NT2/D1 (cell line): ENCODE data around the gene TMEM273.

Source experiments
- DNase-seq: peaks from one replicate; pipeline ENCODE4 v3.0.0-alpha.2; 2011; ENCODE audit warnings: low read depth, low spot score
- H3K27me3 ChIP-seq: 2 replicates; pipeline ENCODE4 v1.6.0; 2011; ENCODE audit warnings: mild to moderate bottlenecking; ENCODE audit not compliant: insufficient read length, insufficient read depth
- H3K36me3 ChIP-seq: 2 replicates; pipeline ENCODE4 v1.6.1; 2011; ENCODE audit warnings: mild to moderate bottlenecking, low read length, mixed read lengths; ENCODE audit not compliant: insufficient read depth, insufficient read length
- H3K4me1 ChIP-seq: 2 replicates; pipeline ENCODE4 v1.5.1; 2011; ENCODE audit not compliant: insufficient read depth, insufficient read length
- H3K4me3 ChIP-seq: 2 replicates; pipeline ENCODE4 v1.5.1; 2011; ENCODE audit warnings: low read depth; ENCODE audit not compliant: insufficient read length
- H3K9ac ChIP-seq: 2 replicates; pipeline ENCODE4 v1.6.0; 2011; ENCODE audit warnings: low read depth; ENCODE audit not compliant: insufficient read length
- H3K9me3 ChIP-seq: 2 replicates; pipeline ENCODE4 v1.5.1; 2011; ENCODE audit warnings: mild to moderate bottlenecking, low read length; ENCODE audit not compliant: insufficient read depth
- SUZ12 ChIP-seq: IDR thresholded peaks from 2 replicates; pipeline ENCODE4 v1.6.1; 2011; ENCODE audit not compliant: insufficient read length, insufficient read depth; ENCODE audit errors: extremely low read depth
- YY1 ChIP-seq: IDR thresholded peaks from 2 replicates; pipeline ENCODE4 v1.6.1; 2011; ENCODE audit not compliant: insufficient read length, insufficient read depth
- ZNF274 ChIP-seq: IDR thresholded peaks from 2 replicates; pipeline ENCODE4 v1.6.1; 2011; ENCODE audit warnings: mild to moderate bottlenecking, low read depth, low read length

TMEM273 gene

GRCh38 chr10:49174926-49175500 lies 13.2 kb downstream of the TMEM273 start:
- Histone ChIP-seq H3K36me3 (no peaks in the 10 kb centered on the region), H3K27me3 (no peaks in the 10 kb centered on the region), H3K4me3 (no peak overlapping the region), H3K9me3 (no peaks in the 10 kb centered on the region), H3K4me1 (peaks cover 1% of the 10 kb centered on the region), H3K9ac (no peak overlapping the region)
- TF ChIP-seq ZNF274 (no peak), SUZ12 (no peak), YY1 (no peak)
- no peak for DNase-seq

GRCh38 chr10:49174261-49174925 lies 13.8 kb downstream of the TMEM273 start:
- H3K36me3 ChIP-seq, result no peaks in the 10 kb centered on the region
- peaks cover 1% of the 10 kb centered on the region for H3K4me1 ChIP-seq
- H3K27me3 ChIP-seq, result no peaks in the 10 kb centered on the region
- H3K9ac ChIP-seq, result no peak overlapping the region
- TF ChIP-seq ZNF274, result no peak
- no peak for TF ChIP-seq YY1
- no peak for TF ChIP-seq SUZ12
- no peak for DNase-seq
- no peak overlapping the region for H3K4me3 ChIP-seq
- H3K9me3 ChIP-seq, result no peaks in the 10 kb centered on the region

GRCh38 chr10:49173853-49174252 lies 14.3 kb downstream of the TMEM273 start:
- Histone ChIP-seq H3K4me1 (peaks cover 1% of the 10 kb centered on the region), H3K9ac (no peak overlapping the region), H3K27me3 (no peaks in the 10 kb centered on the region), H3K9me3 (no peaks in the 10 kb centered on the region), H3K36me3 (no peaks in the 10 kb centered on the region), H3K4me3 (no peak overlapping the region)
- DNase-seq, result no peak
- TF ChIP-seq YY1 (no peak), ZNF274 (no peak), SUZ12 (no peak)

GRCh38 chr10:49173201-49173772 lies 14.9 kb downstream of the TMEM273 start:
- Histone ChIP-seq H3K9ac (no peak overlapping the region), H3K4me3 (no peak overlapping the region), H3K27me3 (no peaks in the 10 kb centered on the region), H3K36me3 (no peaks in the 10 kb centered on the region), H3K9me3 (no peaks in the 10 kb centered on the region), H3K4me1 (peaks cover 1% of the 10 kb centered on the region)
- no peak for TF ChIP-seq SUZ12
- no peak for TF ChIP-seq ZNF274
- TF ChIP-seq YY1, result no peak
- no peak for DNase-seq

- Histone ChIP-seq H3K4me1 (peaks cover 1% of the 10 kb centered on the region), H3K9me3 (no peaks in the 10 kb centered on the region), H3K27me3 (no peaks in the 10 kb centered on the region), H3K36me3 (no peaks in the 10 kb centered on the region), H3K4me3 (no peak overlapping the region), H3K9ac (no peak overlapping the region)
- no peak for TF ChIP-seq SUZ12
- TF ChIP-seq YY1, result no peak
- no peak for TF ChIP-seq ZNF274
- no peak for DNase-seq
Observed at GRCh38 chr10:49172777-49173132, 15.4 kb downstream of the TMEM273 start.

- H3K36me3 ChIP-seq, result no peaks in the 10 kb centered on the region
- H3K9ac ChIP-seq, result no peak overlapping the region
- no peak for DNase-seq
- H3K9me3 ChIP-seq, result no peaks in the 10 kb centered on the region
- TF ChIP-seq SUZ12 (no peak), ZNF274 (no peak), YY1 (no peak)
- peaks cover 1% of the 10 kb centered on the region for H3K4me1 ChIP-seq
- no peak overlapping the region for H3K4me3 ChIP-seq
- H3K27me3 ChIP-seq, result no peaks in the 10 kb centered on the region
Observed at GRCh38 chr10:49172061-49172776, 16.0 kb downstream of the TMEM273 start.
